Activated naive CD4-positive, alpha-beta T cell treated with anti-CD3 and anti-CD28 coated beads, Interleukin-2, amount 50 U/mL, for 24 hours (primary cell): ENCODE measurements around the gene CANT1.

ENCODE experiments used
- H3K27ac Mint-ChIP-seq: one replicate; pipeline ENCODE4 v1.8.0; 2021; ENCODE audit warnings: mild to moderate bottlenecking, mixed read lengths
- H3K27me3 Mint-ChIP-seq: one replicate; pipeline ENCODE4 v1.8.0; 2021; ENCODE audit warnings: mixed read lengths
- H3K36me3 Mint-ChIP-seq: one replicate; pipeline ENCODE4 v1.8.0; 2021; ENCODE audit warnings: mixed read lengths
- H3K4me1 Mint-ChIP-seq: one replicate; pipeline ENCODE4 v1.8.0; 2021; ENCODE audit warnings: mixed read lengths
- H3K4me3 Mint-ChIP-seq: one replicate; pipeline ENCODE4 v1.8.0; 2021; ENCODE audit warnings: mild to moderate bottlenecking, mixed read lengths
- H3K9me3 Mint-ChIP-seq: one replicate; pipeline ENCODE4 v1.8.0; 2021; ENCODE audit warnings: mixed read lengths

The CANT1 gene

GRCh38 chr17:78998311-78999055 lies 11.1 kb downstream of the CANT1 start:
- Mint-ChIP-seq H3K36me3 (no peaks in the 10 kb centered on the region), H3K9me3 (no peaks in the 10 kb centered on the region)

DNA sequence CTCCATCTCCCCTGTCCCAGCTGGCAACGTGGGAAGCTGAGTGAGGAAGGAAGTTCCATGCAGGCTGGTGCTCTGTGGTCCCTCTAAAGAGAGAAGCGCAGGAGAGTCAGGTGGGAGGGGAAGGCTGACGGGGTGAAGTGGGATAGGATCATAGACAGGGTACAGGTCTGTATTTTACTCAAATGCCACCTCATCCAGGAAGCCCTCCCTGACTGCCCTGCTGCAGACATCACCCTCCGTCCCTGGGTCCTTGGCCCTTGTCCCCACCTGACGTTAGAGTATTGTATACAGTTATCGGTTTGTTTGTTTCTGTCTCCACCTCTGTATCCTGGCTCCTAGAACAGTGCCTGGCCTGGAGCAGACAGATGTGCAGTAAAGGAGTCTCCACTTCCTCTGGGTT lies 11.7 kb downstream of the CANT1 start:
- Mint-ChIP-seq H3K9me3 (no peaks in the 10 kb centered on the region), H3K36me3 (no peaks in the 10 kb centered on the region), H3K4me3 (no peak overlapping the region), H3K4me1 (peaks cover 15% of the 10 kb centered on the region), H3K27ac (no peak overlapping the region), H3K27me3 (no peaks in the 10 kb centered on the region)

More at GRCh38 chr17:78998311-78999055, 11.1 kb downstream of the CANT1 start:
- Mint-ChIP-seq H3K27ac (no peak overlapping the region), H3K27me3 (no peaks in the 10 kb centered on the region), H3K4me1 (peaks cover 17% of the 10 kb centered on the region), H3K4me3 (no peak overlapping the region)

DNA sequence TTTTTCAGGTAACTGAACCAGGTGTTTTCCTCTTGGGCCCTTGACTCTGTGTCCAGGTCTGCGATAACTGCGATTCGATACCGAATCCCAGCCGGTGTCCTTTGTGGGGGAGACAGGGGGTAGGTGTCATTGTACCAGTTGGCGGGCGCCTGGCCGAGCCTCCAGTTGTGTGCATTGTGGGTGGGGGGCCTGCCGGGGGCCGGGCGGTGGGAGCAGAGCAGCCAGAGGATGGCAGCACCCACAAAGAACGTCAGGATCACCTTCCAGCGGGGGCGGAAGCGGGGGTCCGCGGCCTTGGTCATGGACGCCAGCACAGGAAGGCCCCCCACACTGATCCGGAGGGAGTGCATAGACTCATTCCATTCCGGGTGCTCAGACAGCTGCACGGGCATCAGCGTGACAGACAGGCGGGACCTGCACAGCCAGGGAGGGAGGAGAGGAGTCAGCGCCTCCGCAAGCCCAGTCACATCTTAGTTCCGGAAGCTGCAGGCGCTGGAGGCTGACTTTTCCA lies 12.3 kb downstream of the CANT1 start:
- Mint-ChIP-seq H3K27me3 (no peaks in the 10 kb centered on the region), H3K27ac (no peak overlapping the region), H3K4me1 (peaks cover 9% of the 10 kb centered on the region), H3K36me3 (no peaks in the 10 kb centered on the region), H3K9me3 (no peaks in the 10 kb centered on the region), H3K4me3 (no peak overlapping the region)

DNA sequence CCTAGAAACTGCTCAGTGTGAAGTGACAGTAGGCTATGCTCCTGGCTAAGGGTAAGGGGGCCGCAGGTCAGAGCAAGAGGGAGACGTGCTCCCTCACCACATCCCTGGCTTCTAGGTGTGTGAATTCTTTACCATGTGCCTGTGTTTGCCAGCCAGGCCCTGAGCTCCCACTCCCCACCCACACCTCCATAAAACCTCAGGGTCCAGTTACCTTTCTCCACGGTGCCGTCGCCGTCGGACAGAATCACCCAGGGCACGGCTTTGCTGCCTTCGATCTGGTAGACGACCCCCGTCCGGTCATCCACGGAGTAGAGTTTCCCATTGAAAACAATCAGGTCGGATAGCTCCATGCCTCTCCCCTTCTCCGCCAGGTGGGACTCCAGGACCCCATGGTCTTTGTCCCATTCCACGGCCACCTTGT lies 12.8 kb downstream of the CANT1 start:
- no peaks in the 10 kb centered on the region for H3K27me3 Mint-ChIP-seq
- H3K36me3 Mint-ChIP-seq: no peaks in the 10 kb centered on the region
- peaks cover 4% of the 10 kb centered on the region for H3K4me1 Mint-ChIP-seq
- no peak overlapping the region for H3K27ac Mint-ChIP-seq
- H3K4me3 Mint-ChIP-seq: no peak overlapping the region
- H3K9me3 Mint-ChIP-seq: no peaks in the 10 kb centered on the region

DNA sequence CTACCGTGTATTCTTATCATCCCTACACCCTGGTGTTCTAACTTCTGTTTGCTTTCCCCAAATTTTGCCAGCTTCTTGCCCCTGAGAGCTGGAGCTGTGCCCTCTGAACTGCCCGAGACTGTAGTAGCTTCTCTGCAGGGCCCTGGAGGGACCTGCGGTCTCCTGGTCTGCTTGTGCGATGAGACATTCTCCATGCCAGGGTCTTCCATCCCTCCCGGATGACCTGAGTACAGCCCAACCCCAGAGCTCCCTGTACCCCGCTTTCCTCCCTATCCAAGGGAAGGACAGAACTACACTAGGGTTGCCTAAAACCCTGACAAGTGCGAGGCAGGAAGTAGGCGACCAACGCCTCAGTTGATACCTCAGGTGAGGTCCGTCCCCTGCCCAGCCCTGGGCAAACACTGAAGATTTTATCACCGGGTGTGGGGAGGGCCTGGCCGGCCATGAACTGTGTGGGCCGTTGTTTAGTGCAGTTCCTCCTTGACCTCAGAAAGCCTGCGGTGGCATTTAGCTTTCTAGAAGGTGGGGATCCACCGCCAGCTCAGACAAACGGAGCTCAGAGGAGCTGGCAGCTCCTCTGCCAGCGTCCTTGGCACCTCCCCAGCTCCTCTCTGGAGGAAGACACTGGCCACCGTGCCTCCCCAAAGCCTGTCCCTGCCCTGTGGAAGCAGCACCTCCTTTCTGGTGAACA lies 13.7 kb downstream of the CANT1 start:
- no peaks in the 10 kb centered on the region for H3K9me3 Mint-ChIP-seq
- peaks cover under 1% of the 10 kb centered on the region for H3K4me1 Mint-ChIP-seq
- no peaks in the 10 kb centered on the region for H3K36me3 Mint-ChIP-seq
- no peaks in the 10 kb centered on the region for H3K27me3 Mint-ChIP-seq
- H3K27ac Mint-ChIP-seq: no peak overlapping the region
- H3K4me3 Mint-ChIP-seq: no peak overlapping the region

DNA sequence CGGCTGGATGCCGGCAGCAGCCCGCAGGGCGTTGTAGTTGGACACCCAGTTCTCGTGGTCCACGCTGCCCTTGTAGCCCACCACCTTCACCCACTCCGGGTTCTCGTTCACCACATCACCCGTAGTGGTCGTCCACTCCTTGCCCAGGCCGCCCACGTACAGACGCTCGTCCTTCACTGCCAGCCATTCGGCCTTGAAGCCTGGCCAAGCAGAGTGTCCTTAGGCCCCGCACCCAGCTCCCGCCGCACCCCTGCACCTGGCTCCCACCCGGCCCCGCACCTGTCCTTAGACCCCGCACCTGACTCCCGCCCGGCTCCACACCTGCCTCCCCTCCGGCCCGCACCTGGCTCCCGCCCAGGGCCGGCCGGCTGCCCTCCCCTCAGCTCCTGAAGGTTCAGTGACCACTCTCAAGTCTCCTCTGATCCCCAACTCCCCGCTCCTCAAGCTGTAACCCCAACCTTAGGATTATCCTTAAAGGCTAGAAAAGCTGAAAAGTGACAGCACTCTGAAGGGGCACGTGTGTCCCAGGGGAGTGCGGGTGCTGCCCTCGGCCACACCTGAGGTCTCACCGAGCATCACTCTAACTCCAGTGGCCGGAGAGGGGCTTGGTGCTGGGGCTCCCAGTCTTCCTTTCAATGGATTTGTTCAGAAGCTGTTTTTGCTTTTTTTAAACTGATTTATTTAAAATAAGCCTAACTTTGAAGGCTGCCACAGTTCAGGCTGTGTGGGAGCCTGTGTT lies 14.4 kb downstream of the CANT1 start:
- Mint-ChIP-seq H3K4me3 (no peak overlapping the region), H3K36me3 (no peaks in the 10 kb centered on the region), H3K27ac (no peak overlapping the region), H3K27me3 (no peaks in the 10 kb centered on the region), H3K9me3 (no peaks in the 10 kb centered on the region), H3K4me1 (no peaks in the 10 kb centered on the region)

DNA sequence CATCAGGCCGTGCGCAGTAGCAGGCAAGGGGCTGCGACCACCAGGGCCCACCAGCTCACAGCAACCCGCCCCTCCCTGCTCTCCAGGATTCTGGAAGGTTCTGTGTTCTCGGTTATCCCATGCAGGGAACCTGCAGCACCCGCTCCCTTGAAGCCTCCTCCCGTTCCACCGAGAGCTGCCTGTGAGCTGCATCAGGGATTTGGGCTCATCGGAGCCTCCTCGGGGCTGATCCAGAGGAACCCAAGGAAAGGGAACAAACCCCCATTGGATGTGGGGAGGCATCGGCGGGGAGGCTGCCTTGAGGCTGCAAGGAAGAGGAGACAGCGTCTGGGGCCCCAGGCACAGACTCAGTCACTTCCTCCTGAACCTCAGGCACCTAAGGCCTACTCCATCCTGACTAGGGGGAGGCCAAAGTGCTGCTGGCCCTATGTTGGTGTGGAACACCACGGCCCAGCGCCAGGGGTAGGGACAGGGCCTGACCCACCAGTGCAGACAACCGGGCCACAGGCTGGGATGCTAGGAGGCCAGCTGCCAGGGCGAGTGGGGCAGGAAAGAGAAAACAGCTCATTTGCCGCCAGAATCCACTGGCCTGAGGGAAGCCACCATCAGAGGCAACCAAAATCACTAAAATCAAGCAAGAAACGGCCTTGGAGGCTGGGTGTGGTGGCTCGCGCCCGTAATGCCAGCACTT lies 15.4 kb downstream of the CANT1 start:
- Mint-ChIP-seq H3K4me3 (no peak overlapping the region), H3K27me3 (no peaks in the 10 kb centered on the region), H3K36me3 (no peaks in the 10 kb centered on the region), H3K27ac (no peak overlapping the region), H3K9me3 (no peaks in the 10 kb centered on the region), H3K4me1 (no peaks in the 10 kb centered on the region)

GRCh38 chr17:78993241-78993956 lies 16.2 kb downstream of the CANT1 start:
- H3K36me3 Mint-ChIP-seq: no peaks in the 10 kb centered on the region
- H3K27me3 Mint-ChIP-seq: no peaks in the 10 kb centered on the region
- no peaks in the 10 kb centered on the region for H3K4me1 Mint-ChIP-seq
- no peak overlapping the region for H3K4me3 Mint-ChIP-seq
- no peaks in the 10 kb centered on the region for H3K9me3 Mint-ChIP-seq
- H3K27ac Mint-ChIP-seq: peak overlapping the region; percentile 65

DNA sequence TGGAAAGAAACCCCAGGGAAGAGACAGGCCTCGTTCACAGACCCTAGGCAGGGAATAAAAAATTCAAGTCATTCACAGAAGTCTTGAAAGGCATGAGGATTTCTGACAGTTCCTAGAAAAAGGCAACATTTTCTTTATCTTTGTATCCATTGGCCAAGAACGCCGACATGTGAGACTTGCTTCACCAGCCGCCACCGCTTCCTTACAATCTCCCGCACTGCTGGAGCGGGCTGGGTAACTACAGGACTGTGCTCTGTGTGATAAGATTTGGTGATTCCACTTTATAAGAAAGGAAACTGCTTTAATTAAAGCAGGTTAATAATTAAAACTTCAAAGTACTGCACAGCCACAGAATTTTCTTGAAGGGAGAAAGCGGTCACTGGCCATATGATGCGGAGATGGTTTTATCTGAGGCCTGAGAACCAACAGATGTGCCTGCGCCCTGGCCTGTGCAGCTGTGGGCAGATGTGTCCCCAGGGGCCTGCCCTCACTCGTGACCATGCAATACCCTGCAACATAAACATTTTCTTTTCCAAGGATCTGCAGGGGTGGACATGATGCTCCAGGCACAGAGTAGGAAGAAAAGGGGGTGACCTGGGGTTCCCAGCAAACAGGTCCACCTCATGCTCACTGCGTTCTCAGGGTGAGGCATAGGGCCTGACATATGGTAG lies 16.9 kb downstream of the CANT1 start:
- no peaks in the 10 kb centered on the region for H3K27me3 Mint-ChIP-seq
- H3K36me3 Mint-ChIP-seq: no peaks in the 10 kb centered on the region
- no peaks in the 10 kb centered on the region for H3K4me1 Mint-ChIP-seq
- H3K9me3 Mint-ChIP-seq: no peaks in the 10 kb centered on the region
- H3K4me3 Mint-ChIP-seq: no peak overlapping the region
- no peak overlapping the region for H3K27ac Mint-ChIP-seq

DNA sequence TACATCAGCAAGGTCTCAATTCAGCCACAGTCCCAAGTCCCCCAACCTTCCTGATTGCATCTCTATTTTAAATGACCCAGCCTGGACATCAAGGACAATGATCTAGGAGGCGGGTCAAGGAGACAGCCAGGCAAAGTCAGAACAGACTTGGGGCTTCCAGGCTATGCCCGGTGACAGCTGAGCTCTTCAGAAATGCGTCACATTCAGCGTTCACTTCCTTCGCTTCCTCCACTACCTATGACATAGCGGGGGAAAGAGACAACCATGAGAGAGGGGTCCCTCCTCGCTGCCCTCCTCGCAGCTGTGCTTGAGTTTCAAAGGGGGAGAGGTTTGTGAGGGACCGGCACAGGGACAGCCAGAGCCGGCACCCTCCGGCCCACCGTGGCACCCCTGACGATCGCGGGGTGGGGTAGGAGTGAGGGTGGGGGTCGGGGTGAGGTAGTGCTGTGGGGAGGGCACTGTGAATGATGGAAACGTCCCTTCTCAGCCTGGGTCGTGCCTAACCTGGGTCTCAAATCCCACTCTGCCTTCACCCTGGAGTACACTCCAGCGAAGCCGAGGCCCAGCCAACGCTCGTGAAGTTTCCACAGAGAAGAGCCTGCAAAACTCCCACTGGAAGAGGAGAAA lies 17.5 kb downstream of the CANT1 start:
- peaks cover under 1% of the 10 kb centered on the region for H3K4me1 Mint-ChIP-seq
- H3K27me3 Mint-ChIP-seq: no peaks in the 10 kb centered on the region
- H3K4me3 Mint-ChIP-seq: no peak overlapping the region
- no peaks in the 10 kb centered on the region for H3K9me3 Mint-ChIP-seq
- no peaks in the 10 kb centered on the region for H3K36me3 Mint-ChIP-seq
- no peak overlapping the region for H3K27ac Mint-ChIP-seq

DNA sequence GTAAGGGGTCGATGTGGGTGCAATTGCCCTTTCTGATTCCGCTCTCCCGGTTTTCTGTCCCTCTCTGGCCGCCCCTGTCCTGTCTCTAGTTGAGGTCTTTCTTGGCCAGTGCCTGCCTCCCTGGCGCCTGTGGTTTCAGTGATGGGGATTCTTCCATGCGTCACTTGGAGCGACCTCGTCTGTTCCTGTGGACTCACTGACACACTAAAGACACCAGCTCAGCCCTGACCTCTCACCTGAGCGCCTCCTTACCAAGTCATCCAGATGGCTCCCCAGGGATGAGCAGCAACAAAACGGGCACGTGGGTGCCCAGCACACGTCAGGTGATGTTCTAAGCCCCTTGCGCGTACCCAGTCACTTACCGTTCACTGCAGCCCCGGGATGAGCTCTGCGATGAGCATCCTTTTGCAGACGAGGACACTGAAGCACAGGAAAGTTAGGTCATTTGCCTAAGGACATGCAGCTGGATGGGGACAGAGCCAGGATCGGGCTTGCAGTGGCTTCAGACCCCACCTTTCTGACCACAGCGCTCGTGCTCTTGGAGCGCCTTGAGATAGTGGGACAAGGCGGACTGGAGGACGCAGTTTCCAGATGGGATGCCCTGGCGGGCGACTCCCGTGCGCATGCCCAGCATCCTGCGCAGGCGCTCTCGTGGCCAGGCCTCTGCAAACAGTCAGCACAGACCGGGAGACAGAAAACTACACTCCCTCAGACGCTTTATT lies 18.4 kb downstream of the CANT1 start:
- no peaks in the 10 kb centered on the region for H3K36me3 Mint-ChIP-seq
- no peak overlapping the region for H3K27ac Mint-ChIP-seq

GRCh38 chr17:78990349-78991016 lies 19.1 kb downstream of the CANT1 start:
- Mint-ChIP-seq H3K9me3 (no peaks in the 10 kb centered on the region), H3K27me3 (no peaks in the 10 kb centered on the region), H3K4me3 (no peak overlapping the region), H3K36me3 (no peaks in the 10 kb centered on the region), H3K27ac (no peak overlapping the region), H3K4me1 (peaks cover 15% of the 10 kb centered on the region)

More for the DNA sequence above, 18.4 kb downstream of the CANT1 start:
- no peak overlapping the region for H3K4me3 Mint-ChIP-seq
- H3K9me3 Mint-ChIP-seq: no peaks in the 10 kb centered on the region
- no peaks in the 10 kb centered on the region for H3K27me3 Mint-ChIP-seq
- peaks cover 9% of the 10 kb centered on the region for H3K4me1 Mint-ChIP-seq

DNA sequence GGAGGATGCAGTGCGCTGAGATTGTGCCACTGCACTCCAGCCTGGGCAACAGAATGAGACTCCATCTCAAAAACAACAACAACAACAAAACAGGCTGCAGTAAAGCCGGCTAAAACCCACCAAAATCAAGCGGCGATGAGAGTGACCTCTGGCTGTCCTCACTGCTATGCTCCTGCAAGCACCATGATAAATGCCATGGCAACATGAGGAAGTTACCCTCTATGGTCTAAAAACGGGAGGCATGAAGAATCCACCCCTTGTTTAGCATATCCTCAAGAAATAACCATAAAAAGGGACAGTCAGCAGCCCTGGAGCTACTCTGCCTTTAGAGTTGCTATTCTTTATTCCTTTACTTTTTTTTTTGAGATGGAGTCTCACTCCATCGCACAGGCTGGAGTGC lies 21.4 kb downstream of the CANT1 start:
- H3K4me3 Mint-ChIP-seq: no peak overlapping the region
- no peaks in the 10 kb centered on the region for H3K9me3 Mint-ChIP-seq
- H3K27me3 Mint-ChIP-seq: no peaks in the 10 kb centered on the region
- H3K36me3 Mint-ChIP-seq: no peaks in the 10 kb centered on the region
- peaks cover 15% of the 10 kb centered on the region for H3K4me1 Mint-ChIP-seq
- no peak overlapping the region for H3K27ac Mint-ChIP-seq
